Brain microvascular endothelial cell (primary cell): ENCODE data around the gene MLF1.

Experiments
- DNase-seq: peaks from one replicate; pipeline ENCODE4 v3.0.0-alpha.2; 2020
- H3K27ac ChIP-seq: fragments of 250-450 bp; sonication (Bioruptor Pico); 2 replicates; pipeline ENCODE4 v1.5.1; 2020; ENCODE audit warnings: mild to moderate bottlenecking, moderate library complexity
- H3K27me3 ChIP-seq: fragments of 250-450 bp; sonication (Bioruptor Pico); replicated peaks from 2 replicates; pipeline ENCODE4 v1.5.1; 2020; ENCODE audit warnings: mild to moderate bottlenecking
- H3K36me3 ChIP-seq: fragments of 250-450 bp; sonication (Bioruptor Pico); replicated peaks from 2 replicates; pipeline ENCODE4 v1.5.1; 2020; ENCODE audit warnings: mild to moderate bottlenecking
- H3K4me3 ChIP-seq: 2 replicates; pipeline ENCODE4 v1.5.1; 2011; ENCODE audit warnings: low read depth, mild to moderate bottlenecking, control low read depth, low read length, moderate library complexity
- in situ Hi-C: cut with HindIII; loops from 2 replicates; pipeline ENCODE4 v1.10.0; 2017; ENCODE audit warnings: low sequenced_read_pairs, low pct_ligation_motif_present
- TF ChIP-seq, protein P1 (sequence below): IDR thresholded peaks from 2 replicates; pipeline ENCODE4 v1.5.1; 2011; ENCODE audit warnings: low read depth, mild to moderate bottlenecking, moderate library complexity, low read length, control low read depth, inconsistent platforms; ENCODE audit errors: missing control alignments

Gene MLF1

DNA sequence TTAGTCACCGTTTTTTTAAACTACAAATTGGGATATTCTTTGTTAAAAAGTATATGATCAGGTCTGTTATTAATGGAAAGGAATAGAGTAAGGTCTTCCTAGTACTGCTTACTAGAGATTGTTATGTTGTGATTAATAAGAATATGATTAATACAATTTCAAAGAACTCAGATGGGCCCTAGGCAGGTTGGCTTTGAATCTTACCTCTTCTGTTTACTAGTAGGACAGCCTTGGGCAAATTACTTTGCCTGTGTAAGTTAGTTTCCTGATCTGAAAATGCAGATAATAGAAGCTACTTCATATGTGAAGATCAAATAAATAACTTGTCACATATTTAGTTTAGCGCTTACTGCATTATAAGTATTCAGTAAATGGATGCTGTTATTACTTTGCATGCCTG, 80.2 kb downstream of the MLF1 start:
- Histone ChIP-seq H3K27ac (no peak overlapping the region), H3K27me3 (no peaks in the 10 kb centered on the region), H3K36me3 (peaks cover 47% of the 10 kb centered on the region), H3K4me3 (no peak overlapping the region)
- in situ Hi-C loops = loop anchor here (10.0 kb wide), 1 partner anchor 134 kb away; no protein-coding TSS in a partner anchor
- TF ChIP-seq, protein P1, sequence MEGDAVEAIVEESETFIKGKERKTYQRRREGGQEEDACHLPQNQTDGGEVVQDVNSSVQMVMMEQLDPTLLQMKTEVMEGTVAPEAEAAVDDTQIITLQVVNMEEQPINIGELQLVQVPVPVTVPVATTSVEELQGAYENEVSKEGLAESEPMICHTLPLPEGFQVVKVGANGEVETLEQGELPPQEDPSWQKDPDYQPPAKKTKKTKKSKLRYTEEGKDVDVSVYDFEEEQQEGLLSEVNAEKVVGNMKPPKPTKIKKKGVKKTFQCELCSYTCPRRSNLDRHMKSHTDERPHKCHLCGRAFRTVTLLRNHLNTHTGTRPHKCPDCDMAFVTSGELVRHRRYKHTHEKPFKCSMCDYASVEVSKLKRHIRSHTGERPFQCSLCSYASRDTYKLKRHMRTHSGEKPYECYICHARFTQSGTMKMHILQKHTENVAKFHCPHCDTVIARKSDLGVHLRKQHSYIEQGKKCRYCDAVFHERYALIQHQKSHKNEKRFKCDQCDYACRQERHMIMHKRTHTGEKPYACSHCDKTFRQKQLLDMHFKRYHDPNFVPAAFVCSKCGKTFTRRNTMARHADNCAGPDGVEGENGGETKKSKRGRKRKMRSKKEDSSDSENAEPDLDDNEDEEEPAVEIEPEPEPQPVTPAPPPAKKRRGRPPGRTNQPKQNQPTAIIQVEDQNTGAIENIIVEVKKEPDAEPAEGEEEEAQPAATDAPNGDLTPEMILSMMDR = no peak
- DNase-seq = no peak

DNA sequence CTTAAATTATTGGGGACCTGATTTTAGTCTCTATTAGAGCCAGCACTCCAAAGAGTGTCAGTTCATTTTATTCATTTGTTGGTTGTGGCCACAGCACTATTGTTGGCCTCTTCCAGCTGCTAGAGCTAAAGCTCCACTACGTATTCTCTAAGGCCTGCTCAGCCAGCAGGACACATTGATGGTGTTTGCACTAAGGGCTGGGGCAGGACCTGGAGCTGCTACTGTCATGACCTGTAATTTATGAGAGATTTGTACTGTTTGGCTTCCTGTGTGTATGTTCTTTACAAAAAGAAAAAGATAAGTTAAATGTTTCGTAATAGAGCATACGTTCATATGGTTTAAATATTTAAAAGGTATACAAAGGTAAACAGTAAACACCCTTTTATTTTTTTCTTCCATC, 81.5 kb downstream of the MLF1 start:
- peaks cover 54% of the 10 kb centered on the region for H3K36me3 ChIP-seq

More for the DNA sequence above, 81.5 kb downstream of the MLF1 start:
- in situ Hi-C loops = loop anchor here (10.0 kb wide), 1 partner anchor 132 kb away; no protein-coding TSS in a partner anchor
- TF ChIP-seq, protein P1 = no peak
- no peak overlapping the region for H3K4me3 ChIP-seq
- DNase-seq = no peak
- no peaks in the 10 kb centered on the region for H3K27me3 ChIP-seq
- no peak overlapping the region for H3K27ac ChIP-seq
